GM18909 (cell line): ENCODE measurements around the gene GALNT8.
"Not testable (repeated sequence)": the region's sequence is repeated elsewhere in the genome, so short reads cannot be mapped to it uniquely, and the experiment has no call there.

Source experiments
- ATAC-seq: cut with Tn5 transposase; IDR thresholded peaks from one replicate; pipeline ENCODE4 v1.9.1; 2021; ENCODE audit warnings: mild to moderate bottlenecking; ENCODE audit not compliant: unreplicated experiment, poor library complexity

Gene GALNT8

DNA sequence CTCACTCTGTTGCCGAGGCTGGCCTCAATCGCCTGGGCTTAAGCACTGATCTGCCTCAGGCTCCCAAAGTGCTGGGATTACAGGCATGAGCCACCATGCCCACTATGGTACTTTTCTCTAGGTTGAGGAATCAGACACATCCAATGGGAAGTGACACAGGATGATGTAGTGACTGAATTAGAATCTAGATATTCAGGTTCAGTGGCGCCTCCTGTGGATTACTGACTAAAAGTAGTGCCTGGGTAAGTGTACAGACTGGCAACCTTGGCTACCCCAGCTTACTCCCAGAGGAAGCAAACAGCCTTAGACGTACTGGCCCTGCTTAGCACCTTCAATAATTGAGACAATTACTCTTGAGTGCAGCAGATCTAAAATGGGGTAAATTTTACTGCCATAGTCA lies 22.8 kb downstream of the GALNT8 start:
- no peak for ATAC-seq

DNA sequence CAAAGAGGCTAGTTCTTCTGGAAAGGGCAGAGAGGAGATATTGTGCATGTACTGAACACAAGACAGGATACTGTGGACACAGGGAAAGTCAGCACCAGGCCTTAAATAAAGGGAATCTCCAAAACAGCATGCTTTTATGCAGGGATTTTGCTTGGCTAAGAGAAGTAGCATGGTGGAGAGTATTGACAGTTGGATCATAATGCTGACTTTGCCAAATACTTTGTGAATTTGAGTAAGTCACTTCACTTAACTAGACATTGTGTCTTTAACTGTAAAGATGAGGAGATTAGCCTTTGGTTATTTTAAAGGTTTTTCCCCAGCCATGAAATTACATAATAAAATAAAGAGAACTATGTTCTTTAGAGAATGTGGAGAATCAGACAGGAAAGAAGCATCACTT lies 24.5 kb downstream of the GALNT8 start:
- no peak for ATAC-seq

DNA sequence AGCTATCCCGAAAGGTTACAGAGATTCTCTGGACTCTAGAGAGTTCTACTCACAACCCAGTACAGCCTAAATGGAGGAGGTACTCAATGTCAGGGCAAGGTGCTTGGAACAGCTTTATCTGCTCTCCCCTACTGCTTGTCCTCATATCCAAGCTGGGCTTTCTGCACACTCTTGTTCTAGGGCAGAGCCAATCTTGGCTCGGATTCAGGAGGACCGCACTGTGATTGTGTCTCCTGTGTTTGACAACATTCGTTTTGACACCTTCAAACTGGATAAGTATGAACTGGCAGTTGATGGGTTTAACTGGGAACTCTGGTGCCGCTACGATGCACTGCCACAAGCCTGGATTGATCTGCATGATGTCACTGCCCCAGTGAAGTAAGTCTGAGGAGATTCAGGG lies 25.0 kb downstream of the GALNT8 start:
- no peak for ATAC-seq

DNA sequence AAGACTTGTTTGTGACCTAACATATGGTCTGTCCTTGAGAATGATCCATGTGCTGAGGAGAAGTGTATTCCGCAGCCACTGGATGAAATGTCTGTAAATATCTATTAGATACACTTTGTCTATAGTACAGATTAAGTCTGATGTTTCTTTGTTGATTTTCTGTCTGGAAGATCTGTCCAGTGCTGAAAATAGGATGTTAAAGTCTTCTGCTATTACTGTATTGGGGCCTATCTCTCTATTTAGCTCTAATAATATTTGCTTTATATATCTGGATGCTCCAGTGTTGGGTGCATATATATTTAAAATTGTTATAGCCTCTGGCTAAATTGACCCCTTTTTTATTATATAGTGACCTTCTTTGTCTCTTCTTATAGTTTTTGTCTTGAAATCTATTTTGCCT lies 31.5 kb downstream of the GALNT8 start:
- not testable (repeated sequence) for ATAC-seq

DNA sequence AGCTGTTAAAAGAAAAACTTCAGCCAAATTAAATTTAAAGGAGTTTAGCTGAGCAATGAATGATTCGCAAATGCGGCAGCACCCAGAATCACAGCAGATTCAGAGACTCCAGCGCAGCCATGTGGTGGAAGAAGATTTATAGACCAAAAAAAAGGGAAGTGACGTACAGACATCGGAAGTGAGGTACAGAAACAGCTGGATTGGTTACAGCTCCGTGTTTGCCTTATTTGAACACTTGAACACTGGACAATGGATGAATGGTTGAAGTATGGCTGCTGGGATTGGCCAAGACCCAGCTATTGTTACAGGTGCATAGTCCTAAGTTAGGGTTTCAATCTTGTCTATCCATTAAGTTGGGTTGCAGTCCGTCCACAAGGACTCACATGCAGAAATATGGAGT lies 42.6 kb downstream of the GALNT8 start:
- no peak for ATAC-seq

DNA sequence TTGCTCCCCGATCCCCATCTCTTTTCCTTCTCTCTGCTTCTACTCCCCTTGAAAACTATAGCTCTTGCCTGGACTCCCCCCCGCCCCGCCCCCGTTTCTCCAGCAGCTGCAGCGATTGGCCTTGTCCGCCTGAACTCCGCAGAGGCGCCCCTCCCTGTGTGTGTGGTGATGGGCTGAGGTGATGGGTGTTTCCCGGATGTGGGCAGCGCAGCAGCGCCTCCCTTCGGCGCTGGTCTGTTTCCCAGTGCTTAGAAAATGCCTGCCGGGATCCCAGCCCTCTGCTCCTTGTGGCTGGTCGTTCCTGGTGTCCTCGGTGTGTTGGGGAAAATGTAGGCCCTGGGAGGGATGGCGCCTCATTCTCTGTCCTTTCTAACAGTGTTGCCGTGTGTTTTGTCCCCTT lies 43.3 kb downstream of the GALNT8 start:
- no peak for ATAC-seq

DNA sequence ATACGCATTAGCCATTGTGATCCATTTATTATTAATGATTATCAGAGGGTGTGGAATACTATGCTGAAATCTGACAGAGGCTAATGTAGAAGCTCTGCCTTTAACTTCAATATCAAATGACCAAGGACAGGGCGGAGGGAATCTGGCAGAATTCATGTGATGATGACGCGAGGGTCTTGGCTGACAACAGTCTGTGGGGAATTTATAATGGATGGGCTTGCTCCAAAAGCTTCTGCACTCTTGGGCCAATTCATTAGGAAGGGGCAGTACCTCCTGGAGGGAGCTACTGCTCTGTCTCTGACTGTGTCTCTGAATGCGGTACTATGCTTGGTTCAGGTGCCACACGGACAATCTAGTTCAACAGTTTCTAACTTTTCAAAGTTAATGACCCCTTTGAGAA lies 46.2 kb downstream of the GALNT8 start:
- ATAC-seq, result no peak

DNA sequence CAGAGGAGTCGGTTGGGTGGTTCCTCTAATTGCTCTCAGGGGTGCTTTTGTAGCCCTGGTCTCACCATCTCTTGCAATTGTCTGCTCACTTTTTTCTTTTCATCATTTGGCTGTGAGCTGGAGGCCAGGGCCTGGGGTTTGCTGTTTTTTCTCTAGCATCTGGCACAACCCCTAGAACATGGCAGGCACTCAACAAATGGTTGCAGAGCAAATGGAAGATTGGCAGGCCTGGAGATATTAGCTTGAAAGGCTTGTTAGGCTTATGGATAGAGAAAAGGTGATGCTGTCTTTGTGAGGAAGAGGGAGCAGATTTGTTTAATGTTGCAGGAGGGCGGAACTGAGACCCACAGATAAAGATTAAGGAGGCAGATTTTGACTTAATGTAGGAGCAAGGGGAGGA lies 47.0 kb downstream of the GALNT8 start:
- ATAC-seq, result no peak

DNA sequence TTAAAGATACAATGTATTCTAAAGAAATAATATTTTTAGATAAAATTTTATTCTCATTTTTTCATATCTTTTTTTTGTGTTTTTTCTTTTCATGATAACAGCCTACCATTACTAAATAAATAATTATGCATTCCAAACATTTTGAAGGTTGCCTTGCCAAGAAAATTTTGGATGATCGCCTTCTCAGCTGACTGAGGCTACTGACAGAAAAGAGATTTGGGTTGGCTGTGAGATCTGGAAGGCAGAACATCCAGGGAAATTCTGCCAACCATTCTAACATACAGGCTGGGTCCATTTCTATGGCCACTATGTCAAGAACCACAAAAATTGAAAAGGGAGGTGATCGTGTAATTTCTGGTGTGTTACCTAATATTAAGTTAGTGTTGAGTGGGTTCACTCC lies 48.1 kb downstream of the GALNT8 start:
- ATAC-seq, result no peak

DNA sequence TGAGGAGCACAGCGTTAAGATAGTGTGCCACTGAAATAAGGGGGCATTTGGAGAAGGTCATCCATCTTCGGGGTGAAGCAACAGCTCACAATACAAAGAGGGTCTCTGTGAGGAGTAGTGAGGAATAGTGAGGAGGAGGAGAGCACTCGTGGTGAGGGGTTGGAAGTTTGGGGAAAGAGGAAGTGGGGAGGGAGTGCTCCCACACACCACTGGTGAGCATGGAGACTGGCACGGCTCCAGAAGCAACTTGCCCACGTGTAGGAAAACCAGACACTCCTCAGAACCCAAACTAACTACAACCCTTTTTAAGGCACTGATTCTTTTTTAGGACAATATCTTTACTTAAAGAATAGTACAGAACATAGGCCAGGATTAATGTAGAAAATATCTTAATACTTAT lies 48.9 kb downstream of the GALNT8 start:
- no peak for ATAC-seq

DNA sequence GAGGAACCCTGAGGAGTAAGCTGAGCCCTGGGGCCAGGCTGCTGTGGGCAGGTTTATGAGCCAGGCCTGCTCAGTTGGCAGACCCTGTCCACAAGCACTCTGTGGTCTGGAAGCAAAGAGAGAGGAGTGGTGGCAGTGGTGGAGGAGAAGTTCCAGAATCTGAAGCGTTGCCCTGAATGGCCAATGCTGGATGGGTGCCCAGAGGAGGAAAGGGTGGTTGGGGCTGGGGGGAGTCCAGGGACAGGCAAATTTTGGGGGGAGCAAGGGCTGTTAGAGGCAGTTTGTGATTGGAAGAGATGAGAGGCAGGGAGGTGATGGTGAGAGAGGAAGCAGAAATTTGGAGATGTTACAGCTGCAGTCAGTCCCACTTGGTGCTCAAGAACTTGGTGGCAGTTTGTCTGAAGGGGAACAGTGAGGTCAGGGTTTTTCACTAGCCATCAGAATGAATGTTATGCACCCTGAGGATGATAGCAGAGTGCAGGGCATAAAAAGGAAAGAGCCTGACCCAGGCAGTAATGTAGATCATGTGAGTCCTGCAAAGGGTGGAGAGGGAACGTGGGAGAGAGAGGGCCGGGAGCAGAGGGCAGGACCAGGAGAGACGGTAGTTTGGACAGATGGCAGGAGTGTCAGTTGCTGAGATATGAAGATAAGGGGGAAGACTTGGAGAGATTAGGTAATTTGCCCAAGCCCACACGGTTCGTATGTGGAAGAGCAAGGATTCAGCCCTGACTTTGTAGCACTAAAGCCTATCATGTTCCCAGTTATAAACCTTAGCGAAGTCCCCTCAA lies 51.2 kb downstream of the GALNT8 start:
- no peak for ATAC-seq

DNA sequence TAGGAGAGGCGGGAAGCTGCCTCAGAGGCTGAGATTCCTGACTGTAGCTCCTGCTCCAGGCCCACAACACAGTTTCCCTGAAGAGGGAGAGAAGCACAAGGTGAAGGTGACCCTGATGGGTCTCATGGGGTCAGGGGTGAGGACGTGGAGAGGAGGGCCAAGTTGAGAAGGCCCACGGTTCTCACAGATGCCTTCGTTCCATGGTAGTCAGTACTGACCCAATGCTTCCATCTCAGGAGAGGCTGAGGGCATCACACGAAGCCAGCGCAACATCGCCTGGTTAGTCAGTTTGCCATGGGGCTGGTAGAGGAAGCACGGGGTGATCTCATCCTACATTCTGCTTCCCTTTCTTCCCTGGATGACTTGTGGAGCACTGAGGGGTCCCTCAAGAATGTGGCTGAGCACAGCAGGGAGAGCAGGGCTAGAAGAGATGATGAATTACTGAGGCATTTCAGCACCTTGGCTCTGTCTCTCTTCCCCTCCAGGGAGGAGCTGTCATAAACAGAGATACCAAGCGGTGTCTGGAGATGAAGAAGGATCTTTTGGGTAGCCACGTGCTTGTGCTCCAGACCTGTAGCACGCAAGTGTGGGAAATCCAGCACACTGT lies 51.9 kb downstream of the GALNT8 start:
- ATAC-seq, result no peak

DNA sequence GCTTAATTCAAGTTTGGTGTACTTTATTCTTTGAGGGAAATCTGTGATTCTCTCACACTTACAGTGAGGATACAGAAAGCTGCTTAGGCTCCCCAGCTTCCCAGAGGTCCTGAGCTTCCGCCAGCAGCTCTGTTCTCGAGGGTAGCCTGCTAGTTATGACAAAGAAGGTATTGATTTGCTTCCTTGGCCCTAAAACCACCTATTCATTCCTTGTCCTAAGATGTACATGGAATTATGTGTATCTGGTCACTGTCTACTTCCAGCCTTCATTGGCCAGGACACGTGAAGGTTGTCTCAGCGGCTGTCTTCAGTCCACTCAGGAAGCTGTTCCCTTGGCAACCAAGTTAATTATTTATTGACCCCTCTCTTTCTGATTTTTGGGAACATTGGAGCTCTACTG lies 55.7 kb downstream of the GALNT8 start:
- no peak for ATAC-seq

DNA sequence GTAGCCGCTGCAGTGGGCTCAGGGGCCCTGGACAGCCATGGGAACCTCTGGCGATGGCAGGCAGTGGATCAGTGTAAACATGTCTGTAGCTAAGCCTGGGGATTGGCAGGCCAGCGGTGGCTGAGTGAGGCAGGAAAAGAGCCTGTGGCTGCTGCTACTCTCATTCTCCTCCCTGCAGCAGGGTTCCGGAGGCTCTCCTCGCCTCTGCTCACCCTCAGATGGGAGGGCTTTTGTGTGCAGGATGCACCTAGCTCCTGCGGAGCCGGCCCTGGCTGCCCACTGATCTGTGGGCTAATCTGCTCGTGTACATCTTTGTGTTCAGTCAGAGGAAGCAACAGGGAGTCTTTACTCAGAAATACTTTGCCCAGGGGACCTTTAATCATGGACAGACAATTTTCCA lies 59.5 kb downstream of the GALNT8 start:
- ATAC-seq, result no peak

DNA sequence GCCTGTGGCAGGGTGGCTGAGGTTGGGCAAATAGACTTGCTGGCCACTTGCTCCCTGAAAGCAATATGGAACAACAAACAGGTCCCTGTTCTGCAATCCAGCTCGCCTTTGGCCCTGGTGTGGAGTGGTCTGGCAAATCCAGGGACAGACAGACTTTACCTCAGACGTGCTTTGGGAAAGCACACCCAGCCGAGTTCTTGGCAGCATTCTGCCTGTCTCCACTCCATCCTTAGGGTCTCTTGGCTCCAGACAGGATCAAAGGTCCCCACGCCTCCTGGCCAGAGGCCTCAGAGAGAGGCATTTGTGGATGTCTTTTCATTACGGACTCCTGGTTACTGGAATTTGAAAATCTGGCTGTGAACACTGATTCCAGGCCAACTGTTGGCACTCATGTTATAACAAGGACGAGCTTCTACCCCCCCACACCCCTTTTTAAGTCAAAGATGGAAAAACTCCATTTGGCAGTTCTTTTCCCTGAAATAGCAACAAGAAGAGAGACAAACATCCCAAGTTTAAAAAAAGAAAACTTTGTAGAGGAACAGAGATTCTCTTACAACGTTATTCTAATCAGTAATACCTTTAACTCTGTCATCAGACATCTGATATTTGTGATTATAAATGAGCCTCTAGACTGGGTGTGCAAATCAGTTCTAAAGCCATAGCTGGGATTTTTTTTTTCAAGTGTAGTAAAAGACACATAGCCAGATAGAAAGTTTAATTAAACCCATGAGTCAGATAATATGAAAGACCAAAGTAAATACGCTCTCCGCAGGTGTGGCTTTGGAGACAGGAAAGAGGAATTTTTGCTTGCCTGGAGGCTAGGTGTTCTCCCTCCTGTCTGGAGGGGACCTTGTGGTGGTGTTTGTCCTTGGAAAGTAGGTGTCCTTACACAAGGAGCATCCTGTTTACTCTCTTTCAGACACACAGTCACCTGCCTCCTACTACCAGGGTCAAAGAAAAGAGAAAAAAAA lies 60.7 kb downstream of the GALNT8 start:
- ATAC-seq, result no peak

DNA sequence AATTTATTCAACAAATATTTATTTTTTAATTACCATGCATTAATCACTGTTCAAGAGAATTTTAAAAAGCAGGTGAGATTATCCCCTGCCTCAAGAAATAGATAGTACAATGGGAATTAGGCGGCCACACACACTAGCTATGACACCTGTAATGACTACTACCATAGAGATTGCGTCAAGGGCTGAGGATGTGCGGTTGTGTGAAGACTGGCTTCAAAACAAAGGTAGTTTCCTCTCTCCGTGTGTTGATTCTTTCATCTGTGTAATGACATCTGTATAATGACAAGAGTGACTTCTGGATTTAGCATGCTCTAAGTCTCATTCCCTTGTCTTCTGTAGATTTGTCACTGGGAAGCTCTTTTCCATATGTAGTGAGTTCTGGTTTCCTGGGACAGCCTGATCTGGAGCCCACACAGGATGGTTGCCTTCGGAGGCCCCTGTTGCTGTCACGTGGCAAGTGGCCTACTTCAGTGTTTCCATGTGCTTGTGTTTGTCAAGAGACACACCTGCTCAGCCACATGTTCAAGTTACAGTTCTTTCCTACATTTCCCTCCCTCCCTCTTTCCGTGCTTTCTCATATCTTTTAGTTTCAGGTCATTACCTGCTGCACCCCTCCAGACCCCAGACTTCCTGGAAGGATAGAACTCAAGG lies 64.3 kb downstream of the GALNT8 start:
- ATAC-seq, result no peak

DNA sequence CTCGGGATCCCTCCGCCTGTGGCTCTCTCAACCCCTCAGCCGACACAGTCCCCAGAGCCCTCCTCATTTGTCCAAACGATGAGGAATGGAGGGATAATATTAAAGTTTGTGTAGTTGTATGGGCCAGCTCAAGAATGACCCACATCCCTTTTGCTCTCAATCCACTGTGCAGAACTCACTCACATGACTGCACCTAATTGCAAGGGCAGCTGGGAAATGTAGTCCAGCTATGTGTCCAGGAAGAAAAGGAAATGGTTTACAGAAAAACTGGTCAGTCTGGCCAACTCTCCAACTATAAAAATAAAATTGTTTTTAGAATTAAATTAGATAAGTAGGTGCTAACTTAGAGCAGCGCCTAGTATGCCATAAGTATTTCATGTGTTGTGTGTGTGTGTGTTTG lies 66.6 kb downstream of the GALNT8 start:
- no peak for ATAC-seq

DNA sequence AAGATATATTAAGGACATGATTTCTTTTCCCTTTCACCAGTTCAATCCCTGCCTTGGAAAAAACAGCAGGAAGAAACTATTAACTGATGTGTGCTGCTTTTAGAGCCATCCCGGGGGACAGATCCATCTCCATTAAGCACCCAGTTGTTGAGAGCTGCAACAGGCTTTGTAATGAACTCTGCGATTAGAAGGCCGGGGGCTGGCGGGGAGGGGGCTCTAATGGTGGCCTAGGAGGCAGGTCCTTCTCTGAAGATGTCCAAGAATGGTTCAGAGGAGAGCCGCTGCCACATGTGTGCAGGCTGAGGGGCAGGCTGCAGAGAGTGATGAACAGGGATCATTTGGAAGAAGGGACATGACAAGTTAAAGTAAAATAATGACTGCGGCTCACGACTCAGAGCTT lies 67.8 kb downstream of the GALNT8 start:
- no peak for ATAC-seq

DNA sequence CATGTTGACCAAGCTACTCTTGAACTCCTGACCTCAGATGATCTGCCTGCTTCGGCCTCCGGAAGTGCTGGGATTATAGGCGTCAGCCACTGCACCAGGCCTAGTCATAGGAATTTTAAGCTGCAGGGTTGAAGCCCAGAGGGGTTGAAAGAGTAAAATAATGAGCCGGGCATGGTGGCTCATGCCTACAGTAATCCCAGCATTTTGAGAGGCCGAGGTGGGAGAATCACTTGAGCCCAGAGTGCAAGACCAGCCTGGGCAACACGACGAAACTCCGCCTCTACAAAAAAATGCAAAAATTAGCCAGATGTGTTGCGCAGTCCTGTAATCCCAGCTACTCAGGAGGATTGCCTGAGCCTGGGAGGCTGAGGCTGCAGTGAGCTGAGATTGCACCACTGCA lies 69.6 kb downstream of the GALNT8 start:
- no peak for ATAC-seq

DNA sequence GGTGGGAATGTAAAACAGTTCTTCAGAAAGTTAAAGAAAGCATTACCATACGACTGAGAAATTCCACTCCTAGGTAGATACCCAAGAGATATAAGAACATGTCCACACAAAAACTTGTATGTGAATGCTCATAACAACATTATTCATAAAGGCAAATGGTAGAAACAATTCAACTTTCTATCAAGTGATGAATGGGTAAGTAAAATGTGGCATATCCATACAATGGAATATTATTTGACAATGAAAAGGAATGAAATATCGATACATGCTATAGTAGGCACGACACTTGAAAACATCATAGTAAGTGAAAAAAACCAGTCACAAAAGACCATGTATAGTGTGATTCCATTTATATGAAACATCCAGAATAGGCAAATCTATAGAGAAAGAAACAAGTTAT lies 71.3 kb downstream of the GALNT8 start:
- no peak for ATAC-seq

DNA sequence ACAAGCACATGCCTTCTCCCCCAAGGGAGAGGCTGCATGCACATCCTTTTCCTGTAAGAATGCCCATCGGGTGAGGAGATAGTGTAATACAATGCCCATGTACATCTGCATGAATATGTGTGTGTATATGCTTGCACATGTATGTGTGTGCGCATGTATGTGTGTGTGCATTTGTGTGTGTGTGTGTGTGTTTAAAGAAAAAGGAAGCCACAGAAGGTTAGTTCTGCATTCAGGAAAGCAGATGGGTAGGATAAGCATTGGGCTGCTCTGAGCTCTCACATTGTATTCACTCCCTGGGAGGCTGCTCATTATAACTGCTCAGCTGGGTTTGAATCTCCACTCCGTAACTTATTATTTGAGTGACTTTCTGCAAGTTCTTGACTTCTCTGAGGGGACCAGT lies 74.3 kb downstream of the GALNT8 start:
- no peak for ATAC-seq
